Nephron progenitor cell (in vitro differentiated cells): ENCODE results near the gene STN1.
A peak's percentile ranks its signal among the peaks of the same experiment; 100 is the strongest.

Experiments used
- DNase-seq: peaks from one replicate; pipeline ENCODE4 v3.0.0; 2021
- H3K27ac Mint-ChIP-seq: 2 replicates; pipeline ENCODE4 v1.8.0; 2021; ENCODE audit warnings: mild to moderate bottlenecking, moderate library complexity, mixed read lengths
- H3K27me3 Mint-ChIP-seq: 2 replicates; pipeline ENCODE4 v1.8.0; 2021; ENCODE audit warnings: mild to moderate bottlenecking, low read depth, mixed read lengths; ENCODE audit not compliant: poor library complexity
- H3K36me3 Mint-ChIP-seq: 2 replicates; pipeline ENCODE4 v1.8.0; 2021; ENCODE audit warnings: low read depth, mixed read lengths
- H3K4me1 Mint-ChIP-seq: 2 replicates; pipeline ENCODE4 v1.8.0; 2021; ENCODE audit warnings: mixed read lengths
- H3K4me3 Mint-ChIP-seq: 2 replicates; pipeline ENCODE4 v1.8.0; 2021; ENCODE audit warnings: mild to moderate bottlenecking, moderate library complexity, mixed read lengths
- H3K9me3 Mint-ChIP-seq: 2 replicates; pipeline ENCODE4 v1.8.0; 2021; ENCODE audit warnings: mild to moderate bottlenecking, moderate library complexity, mixed read lengths
- CTCF ChIP-seq: fragments of 200-600 bp; sonication (generic); IDR thresholded peaks from 2 replicates; pipeline ENCODE4 v1.5.0; 2021; ENCODE audit warnings: antibody characterized with exemption

Gene STN1

GRCh38 chr10:103919648-103920025 is 1.7 kb upstream of the STN1 start:
- Mint-ChIP-seq H3K4me1 (peaks cover 33% of the 10 kb centered on the region), H3K27me3 (peaks cover 4% of the 10 kb centered on the region), H3K27ac (no peak overlapping the region), H3K9me3 (peaks cover 10% of the 10 kb centered on the region), H3K36me3 (peaks cover 17% of the 10 kb centered on the region), H3K4me3 (no peak overlapping the region)
- DNase-seq: no peak
- no peak for TF ChIP-seq CTCF

- peak; percentile 38 for DNase-seq
- peaks cover 47% of the 10 kb centered on the region for H3K4me1 Mint-ChIP-seq
Observed at GRCh38 chr10:103917302-103918052, 507 bp downstream of the STN1 start.

GRCh38 chr10:103916876-103917275 is 1.1 kb downstream of the STN1 start:
- no peak for TF ChIP-seq CTCF
- Mint-ChIP-seq H3K36me3 (peaks cover 27% of the 10 kb centered on the region), H3K27me3 (peaks cover 4% of the 10 kb centered on the region), H3K4me3 (peak overlapping the region; percentile 95), H3K27ac (peak overlapping the region; percentile 99), H3K4me1 (peaks cover 51% of the 10 kb centered on the region), H3K9me3 (peaks cover 10% of the 10 kb centered on the region)
- no peak for DNase-seq

More at GRCh38 chr10:103917302-103918052, 507 bp downstream of the STN1 start:
- Mint-ChIP-seq H3K9me3 (peaks cover 10% of the 10 kb centered on the region), H3K27me3 (peaks cover 4% of the 10 kb centered on the region), H3K36me3 (peaks cover 27% of the 10 kb centered on the region), H3K4me3 (peak overlapping the region; percentile 95), H3K27ac (peak overlapping the region; percentile 99)
- TF ChIP-seq CTCF: no peak

GRCh38 chr10:103916254-103916653 is 1.7 kb downstream of the STN1 start:
- Mint-ChIP-seq H3K27ac (no peak overlapping the region), H3K36me3 (peaks cover 27% of the 10 kb centered on the region), H3K4me1 (peaks cover 57% of the 10 kb centered on the region), H3K9me3 (peaks cover 10% of the 10 kb centered on the region), H3K27me3 (peaks cover 4% of the 10 kb centered on the region), H3K4me3 (peak overlapping the region; percentile 95)
- DNase-seq: no peak
- no peak for TF ChIP-seq CTCF

- Mint-ChIP-seq H3K36me3 (peaks cover 27% of the 10 kb centered on the region), H3K4me3 (peak overlapping the region; percentile 95), H3K4me1 (peaks cover 62% of the 10 kb centered on the region), H3K27ac (no peak overlapping the region), H3K27me3 (peaks cover 4% of the 10 kb centered on the region), H3K9me3 (peaks cover 10% of the 10 kb centered on the region)
- TF ChIP-seq CTCF: no peak
- no peak for DNase-seq
Observed at GRCh38 chr10:103915796-103916195, 2.2 kb downstream of the STN1 start.

GRCh38 chr10:103912759-103913158 is 5.2 kb downstream of the STN1 start:
- no peaks in the 10 kb centered on the region for H3K27me3 Mint-ChIP-seq
- H3K4me1 Mint-ChIP-seq: peaks cover 69% of the 10 kb centered on the region
- peaks cover 10% of the 10 kb centered on the region for H3K9me3 Mint-ChIP-seq
- peaks cover 33% of the 10 kb centered on the region for H3K36me3 Mint-ChIP-seq
- no peak for TF ChIP-seq CTCF
- no peak for DNase-seq
- peak overlapping the region; percentile 38 for H3K27ac Mint-ChIP-seq
- H3K4me3 Mint-ChIP-seq: no peak overlapping the region
